HG03354 (cell line): ENCODE data around the gene GEMIN2.
"Not testable (repeated sequence)": the region's sequence is repeated elsewhere in the genome, so short reads cannot be mapped to it uniquely, and the experiment has no call there.

ENCODE experiments used
- ATAC-seq: cut with Tn5 transposase; IDR thresholded peaks from one replicate; pipeline ENCODE4 v1.9.1; 2021; ENCODE audit warnings: mild to moderate bottlenecking; ENCODE audit not compliant: unreplicated experiment, poor library complexity, severe bottlenecking

The GEMIN2 gene

DNA sequence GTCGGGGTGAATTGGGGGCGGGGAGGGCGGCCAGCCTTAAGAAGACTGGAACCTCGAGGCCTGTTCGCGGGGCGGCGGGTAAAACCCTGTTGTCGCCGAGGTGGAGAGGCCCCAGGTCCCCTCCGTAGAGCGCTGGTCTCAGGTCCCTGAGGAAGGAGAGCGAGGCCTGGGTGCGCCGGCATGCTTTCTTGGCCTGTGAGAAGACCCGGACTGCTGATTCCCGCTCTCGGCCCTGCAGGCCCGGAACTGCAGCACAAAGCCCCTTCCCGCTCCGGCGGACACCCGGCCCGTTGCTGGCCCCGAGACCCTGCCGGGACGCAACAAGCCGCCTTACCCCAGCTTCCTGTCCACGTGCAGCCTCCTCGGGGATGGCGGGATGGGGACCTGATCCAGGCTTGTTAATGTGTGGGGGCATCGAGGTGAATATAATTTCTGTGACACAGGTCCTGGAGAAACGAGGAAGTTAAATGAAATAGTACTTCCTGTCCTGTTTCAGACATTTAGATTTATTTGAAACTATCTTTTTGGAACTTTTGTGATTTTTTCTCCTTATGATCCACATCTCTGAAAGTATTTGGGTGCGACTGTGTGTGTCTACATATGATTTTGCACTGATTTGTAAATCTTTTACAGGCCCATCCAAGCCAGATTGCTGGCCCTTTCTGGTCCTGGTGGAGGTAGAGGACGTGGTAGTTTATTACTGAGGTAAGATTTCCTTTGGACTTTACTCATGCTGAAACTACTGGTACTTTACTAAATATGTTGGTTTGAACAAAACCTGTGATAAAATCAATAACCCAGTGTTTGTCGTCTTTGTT lies 61.5 kb downstream of the GEMIN2 start:
- peak; percentile 11 for ATAC-seq

DNA sequence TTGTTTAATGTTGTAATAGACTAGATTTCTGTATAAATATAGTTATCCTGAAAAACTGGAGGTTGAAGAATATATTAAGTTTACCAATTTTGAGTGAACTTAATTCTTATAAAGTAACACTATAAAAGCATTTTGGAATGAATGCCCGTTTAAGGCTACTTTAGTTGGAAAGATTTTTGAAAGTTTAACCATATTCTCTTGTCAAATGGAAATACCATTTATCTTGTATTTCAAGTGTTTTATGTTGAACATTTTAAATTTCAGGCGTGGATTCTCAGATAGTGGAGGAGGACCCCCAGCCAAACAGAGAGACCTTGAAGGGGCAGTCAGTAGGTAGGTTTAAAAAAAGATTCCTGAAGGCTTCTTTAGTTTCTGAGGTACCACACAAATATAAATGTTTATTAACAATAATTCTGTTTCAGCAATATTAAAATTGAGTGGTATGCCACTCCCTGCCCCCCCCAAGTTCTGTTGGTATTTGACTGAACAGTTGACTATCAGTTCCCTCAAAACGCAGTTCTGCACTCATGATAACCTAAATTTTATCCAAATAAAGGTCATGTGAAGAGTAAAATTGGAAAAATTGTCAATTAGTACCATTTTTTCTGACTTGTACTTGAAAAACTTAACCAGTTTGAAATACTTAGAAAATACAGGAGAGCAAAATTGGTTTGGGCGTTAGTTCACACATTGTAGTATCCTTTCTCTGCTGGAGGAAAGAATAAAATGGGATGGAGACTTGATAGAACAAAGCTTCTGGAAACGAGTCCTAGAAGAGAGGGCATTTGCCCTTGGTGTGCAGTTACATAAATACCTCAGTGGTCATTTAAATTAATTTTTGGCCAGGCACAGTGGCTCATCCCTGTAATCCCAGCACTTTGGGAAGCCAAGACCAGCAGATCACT lies 62.4 kb downstream of the GEMIN2 start:
- no peak for ATAC-seq

DNA sequence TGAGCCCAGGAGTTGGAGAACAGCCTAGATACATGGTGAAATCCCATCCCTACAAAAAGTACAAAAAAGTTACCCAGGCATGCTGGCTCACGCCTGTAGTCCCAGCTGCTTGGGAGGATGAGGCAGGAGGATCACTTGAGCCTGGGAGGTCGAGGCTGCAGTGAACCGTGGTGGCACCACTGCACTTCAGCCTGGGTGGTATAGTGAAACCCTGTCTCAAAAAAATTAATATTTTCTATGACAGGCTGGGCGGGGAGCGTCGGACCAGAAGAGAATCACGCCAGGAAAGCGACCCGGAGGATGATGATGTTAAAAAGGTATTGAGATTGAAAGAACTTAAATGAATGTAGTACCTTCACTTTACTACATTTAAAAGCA lies 63.0 kb downstream of the GEMIN2 start:
- no peak for ATAC-seq

DNA sequence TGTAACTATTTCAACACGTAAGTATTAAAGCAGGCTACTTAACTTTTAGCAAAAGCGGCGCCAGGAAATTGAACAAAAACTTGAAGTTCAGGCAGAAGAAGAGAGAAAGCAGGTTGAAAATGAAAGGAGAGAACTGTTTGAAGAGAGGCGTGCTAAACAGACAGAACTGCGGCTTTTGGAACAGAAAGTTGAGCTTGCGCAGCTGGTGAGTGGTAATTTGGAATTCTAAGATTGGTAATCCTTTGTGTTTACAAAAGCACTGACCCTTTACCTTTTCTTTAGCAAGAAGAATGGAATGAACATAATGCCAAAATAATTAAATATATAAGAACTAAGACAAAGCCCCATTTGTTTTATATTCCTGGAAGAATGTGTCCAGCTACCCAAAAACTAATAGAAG lies 64.9 kb downstream of the GEMIN2 start:
- no peak for ATAC-seq

DNA sequence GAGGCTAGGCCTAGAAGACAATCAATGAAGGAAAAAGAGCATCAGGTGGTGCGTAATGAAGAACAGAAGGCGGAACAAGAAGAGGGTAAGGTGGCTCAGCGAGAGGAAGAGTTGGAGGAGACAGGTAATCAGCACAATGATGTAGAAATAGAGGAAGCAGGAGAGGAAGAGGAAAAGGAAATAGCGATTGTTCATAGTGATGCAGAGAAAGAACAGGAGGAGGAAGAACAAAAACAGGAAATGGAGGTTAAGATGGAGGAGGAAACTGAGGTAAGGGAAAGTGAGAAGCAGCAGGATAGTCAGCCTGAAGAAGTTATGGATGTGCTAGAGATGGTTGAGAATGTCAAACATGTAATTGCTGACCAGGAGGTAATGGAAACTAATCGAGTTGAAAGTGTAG lies 66.4 kb downstream of the GEMIN2 start:
- no peak for ATAC-seq

DNA sequence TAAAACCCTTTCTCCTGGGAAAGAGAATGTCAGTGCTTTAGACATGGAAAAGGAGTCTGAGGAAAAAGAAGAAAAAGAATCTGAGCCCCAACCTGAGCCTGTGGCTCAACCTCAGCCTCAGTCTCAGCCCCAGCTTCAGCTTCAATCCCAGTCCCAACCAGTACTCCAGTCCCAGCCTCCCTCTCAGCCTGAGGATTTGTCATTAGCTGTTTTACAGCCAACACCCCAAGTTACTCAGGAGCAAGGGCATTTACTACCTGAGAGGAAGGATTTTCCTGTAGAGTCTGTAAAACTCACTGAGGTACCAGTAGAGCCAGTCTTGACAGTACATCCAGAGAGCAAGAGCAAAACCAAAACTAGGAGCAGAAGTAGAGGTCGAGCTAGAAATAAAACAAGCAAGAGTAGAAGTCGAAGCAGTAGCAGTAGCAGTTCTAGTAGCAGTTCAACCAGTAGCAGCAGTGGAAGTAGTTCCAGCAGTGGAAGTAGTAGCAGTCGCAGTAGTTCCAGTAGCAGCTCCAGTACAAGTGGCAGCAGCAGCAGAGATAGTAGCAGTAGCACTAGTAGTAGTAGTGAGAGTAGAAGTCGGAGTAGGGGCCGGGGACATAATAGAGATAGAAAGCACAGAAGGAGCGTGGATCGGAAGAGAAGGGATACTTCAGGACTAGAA lies 67.0 kb downstream of the GEMIN2 start:
- no peak for ATAC-seq

DNA sequence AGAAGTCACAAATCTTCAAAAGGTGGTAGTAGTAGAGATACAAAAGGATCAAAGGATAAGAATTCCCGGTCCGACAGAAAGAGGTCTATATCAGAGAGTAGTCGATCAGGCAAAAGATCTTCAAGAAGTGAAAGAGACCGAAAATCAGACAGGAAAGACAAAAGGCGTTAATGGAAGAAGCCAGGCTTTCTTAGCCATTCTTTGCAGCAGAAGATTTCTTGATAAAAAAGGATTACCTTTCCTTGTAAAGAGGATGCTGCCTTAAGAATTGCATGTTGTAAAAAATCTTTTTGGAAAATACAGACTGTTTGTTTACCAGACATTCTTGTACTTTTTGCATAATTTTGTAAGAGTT lies 67.5 kb downstream of the GEMIN2 start:
- no peak for ATAC-seq

DNA sequence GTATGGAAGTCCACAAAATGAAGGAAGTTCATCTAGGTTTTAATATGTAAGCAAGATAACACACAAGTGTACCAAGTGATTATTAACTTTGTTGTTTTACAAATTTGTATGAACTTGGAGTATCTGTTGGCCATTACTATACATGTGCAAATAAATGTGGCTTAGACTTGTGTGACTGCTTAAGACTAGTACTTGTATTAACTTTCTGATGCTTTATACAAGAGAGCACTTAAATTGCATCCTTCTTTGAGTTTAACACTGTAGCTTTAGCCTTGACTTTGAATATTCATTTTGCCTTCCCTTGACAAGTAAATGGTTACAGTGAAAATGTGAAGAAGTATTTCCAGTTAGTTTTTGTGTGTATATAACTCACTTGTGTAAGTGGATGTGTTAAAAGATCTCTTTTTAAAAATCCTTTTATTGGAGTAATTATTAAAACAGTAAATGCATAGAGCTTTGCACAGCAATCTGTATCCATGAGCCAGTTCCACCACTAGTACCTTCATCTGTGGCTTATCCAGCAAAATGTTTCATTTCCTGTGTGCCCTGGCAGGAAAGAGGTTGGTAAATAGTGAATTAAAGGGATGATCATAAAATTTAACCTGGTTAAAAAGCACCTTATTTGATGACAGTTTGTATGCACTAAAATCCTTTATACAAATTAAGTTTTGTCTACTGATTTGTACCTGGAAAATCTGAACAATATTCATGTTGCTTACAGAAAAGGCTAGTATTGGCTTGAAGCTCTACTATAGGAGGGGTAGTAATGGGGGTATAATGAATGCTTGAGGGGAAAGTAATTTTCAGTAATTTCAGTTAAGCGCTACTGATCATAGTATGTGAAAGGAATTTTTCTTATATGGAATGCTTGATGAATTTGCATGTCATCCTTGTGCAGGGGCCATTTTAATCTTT lies 68.9 kb downstream of the GEMIN2 start:
- ATAC-seq, result no peak

DNA sequence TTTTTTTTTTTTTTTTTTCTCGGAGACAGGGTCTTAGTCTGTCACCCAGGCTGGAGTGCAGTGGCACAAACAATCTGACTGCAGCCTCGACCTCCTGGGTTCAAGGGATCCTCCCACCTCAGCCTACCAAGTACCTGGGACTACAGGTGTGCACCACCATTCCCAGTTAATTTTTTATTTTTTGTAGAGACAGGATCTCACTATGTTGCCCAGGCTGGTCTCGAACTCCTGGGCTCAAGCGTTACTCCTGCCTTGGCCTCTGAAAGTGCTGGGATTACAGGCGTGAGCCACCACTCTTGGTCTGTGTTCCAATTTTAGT lies 69.5 kb downstream of the GEMIN2 start:
- not testable (repeated sequence) for ATAC-seq

DNA sequence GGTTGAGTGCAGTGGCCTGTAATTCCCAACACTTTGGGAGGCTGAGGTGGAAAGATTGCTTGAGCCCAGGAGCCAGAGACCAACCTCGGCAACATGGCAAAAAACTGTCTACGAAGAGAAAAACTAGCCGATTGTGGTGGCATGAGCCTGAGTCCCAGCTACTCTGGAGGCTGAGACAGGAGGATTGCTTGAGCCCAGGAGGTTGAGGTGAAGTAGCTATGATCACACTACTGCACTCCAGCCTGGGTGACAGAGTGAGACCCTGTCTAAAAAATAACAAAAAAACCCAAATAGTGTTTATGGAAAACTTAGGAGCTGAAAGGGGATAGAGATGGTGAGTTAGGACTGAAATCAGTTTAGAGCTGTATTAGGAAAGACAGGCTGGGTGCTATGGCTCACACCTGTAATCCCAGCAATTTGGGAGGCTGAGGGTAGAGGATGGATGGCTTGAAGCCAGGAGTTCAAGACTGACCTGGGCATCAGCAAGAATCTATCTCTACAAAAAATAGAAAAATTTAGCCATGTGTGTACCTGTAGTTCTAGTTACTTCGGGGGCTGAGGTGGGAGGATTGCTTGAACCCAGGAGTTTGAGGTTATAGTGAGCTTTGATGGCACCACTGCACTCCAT lies 70.6 kb downstream of the GEMIN2 start:
- ATAC-seq, result no peak

DNA sequence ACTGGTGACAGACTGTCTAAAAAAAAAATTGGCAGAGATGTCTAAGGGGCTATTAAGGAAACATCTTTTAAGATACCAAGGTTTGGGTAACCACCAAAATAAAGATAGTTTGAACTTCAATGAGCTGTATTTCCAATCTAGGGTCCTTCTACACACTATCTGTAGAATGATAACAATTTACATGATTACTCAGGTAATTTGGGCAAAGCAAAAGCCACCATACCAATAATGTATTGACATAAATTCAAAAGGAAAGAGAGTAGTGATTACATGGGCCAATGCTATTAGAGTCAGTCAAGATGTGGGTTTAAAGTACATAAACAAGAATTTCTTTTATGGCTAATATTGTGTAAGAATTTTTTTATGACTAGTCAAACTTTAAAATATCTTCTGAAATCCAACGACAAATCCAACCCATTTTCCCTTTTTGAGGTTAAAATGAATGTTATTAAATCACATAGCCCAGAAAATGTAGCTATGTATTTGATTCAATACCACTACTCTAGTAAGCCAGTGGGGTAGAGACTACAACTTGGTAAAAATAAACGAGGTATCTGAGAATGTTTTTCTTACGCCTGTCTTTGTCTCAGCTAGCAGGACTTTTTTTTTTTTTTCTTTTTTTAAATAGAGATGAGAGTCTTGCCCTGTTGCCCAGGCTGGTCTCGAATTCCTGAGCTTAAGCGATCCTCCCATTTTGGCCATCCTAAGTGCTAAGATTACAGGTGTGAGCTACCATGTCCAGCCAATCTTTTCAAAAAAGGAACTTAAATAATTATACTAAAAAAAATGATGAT lies 71.3 kb downstream of the GEMIN2 start:
- ATAC-seq, result no peak
